ENCODE measurements around the gene KLHL21.
"Not testable (repeated sequence)": the region's sequence is repeated elsewhere in the genome, so short reads cannot be mapped to it uniquely, and the experiment has no call there.

Gene KLHL21

GRCh38 chr1:6581561-6582305, 20.9 kb downstream of the KLHL21 start:
- peak; percentile 88 for DNase-seq

- peak; percentile 39 for DNase-seq
Observed at GRCh38 chr1:6580593-6581409, 21.9 kb downstream of the KLHL21 start.

GRCh38 chr1:6580119-6580592, 22.5 kb downstream of the KLHL21 start:
- DNase-seq, result peak; percentile 75

- peak; percentile 99 for DNase-seq
Observed at GRCh38 chr1:6579374-6580118, 23.1 kb downstream of the KLHL21 start, which contains the start of gene ZBTB48. TSS of gene ZBTB48 (plus strand) at chr1:6579994. CDS start at chr1:6580610, 616 bp downstream.

GRCh38 chr1:6578624-6579373, 23.9 kb downstream of the KLHL21 start:
- no peak for DNase-seq

- no peak for DNase-seq
Observed at GRCh38 chr1:6577831-6578525, 24.7 kb downstream of the KLHL21 start.

GRCh38 chr1:6574818-6575217, 27.9 kb downstream of the KLHL21 start:
- DNase-seq, result no peak

GRCh38 chr1:6574025-6574620, 28.5 kb downstream of the KLHL21 start:
- DNase-seq, result no peak

GRCh38 chr1:6572653-6573383, 29.9 kb downstream of the KLHL21 start:
- DNase-seq, result no peak

- DNase-seq, result no peak
Observed at GRCh38 chr1:6570987-6571386, 31.7 kb downstream of the KLHL21 start.

- DNase-seq, result no peak
Observed at GRCh38 chr1:6570100-6570499, 32.6 kb downstream of the KLHL21 start.

- DNase-seq, result no peak
Observed at GRCh38 chr1:6569033-6569432, 33.6 kb downstream of the KLHL21 start.

- DNase-seq, result no peak
Observed at GRCh38 chr1:6560267-6560666, 42.4 kb downstream of the KLHL21 start.

GRCh38 chr1:6559161-6559560, 43.5 kb downstream of the KLHL21 start:
- not testable (repeated sequence) for DNase-seq

GRCh38 chr1:6557597-6557996, 45.1 kb downstream of the KLHL21 start:
- no peak for DNase-seq

- DNase-seq, result no peak
Observed at GRCh38 chr1:6554907-6555778, 47.5 kb downstream of the KLHL21 start, which contains the start of gene TAS1R1. TSS of gene TAS1R1 (plus strand) at chr1:6555307. CDS start at chr1:6555374, 67 bp downstream.

GRCh38 chr1:6554031-6554906, 48.4 kb downstream of the KLHL21 start, which contains the start of gene NOL9:
TSS of gene NOL9 (minus strand) at chr1:6554513. CDS start at chr1:6554502, 11 bp downstream.
- DNase-seq, result peak; percentile 96

GRCh38 chr1:6547301-6547700, 55.4 kb downstream of the KLHL21 start:
- DNase-seq, result no peak

All from suppressor macrophage treated with lipopolysaccharide for 4 hours (primary cell).